GM23338 (cell line): ENCODE data around the gene ZFYVE16. TPM values are rescaled to one million over a fixed set of nuclear protein-coding genes. Genes with fewer than 3 reads are reported as not detected.
A peak's percentile ranks its signal among the peaks of the same experiment; 100 is the strongest.

Experiments
- ATAC-seq: fragments of 200-7000 bp; cut with Tn5 transposase; 3 replicates; pipeline ENCODE4 v1.9.1; 2020
- DNase-seq: peaks from one replicate; pipeline ENCODE4 v3.0.0-alpha.2; 2015; ENCODE audit warnings: low spot score
- H2AFZ ChIP-seq: fragments of 200-600 bp; sonication (generic); 2 replicates; pipeline ENCODE4 v1.8.0; 2016; ENCODE audit warnings: antibody characterized with exemption, mild to moderate bottlenecking, moderate library complexity
- H3F3A ChIP-seq: fragments of 200-600 bp; sonication (generic); replicated peaks from 2 replicates; pipeline ENCODE4 v1.8.0; 2017; ENCODE audit warnings: antibody characterized with exemption, mixed run types, low read depth
- H3K27ac ChIP-seq: fragments of 200-600 bp; sonication (generic); 2 replicates; pipeline ENCODE4 v1.6.1; 2016; ENCODE audit warnings: low read depth
- H3K27me3 ChIP-seq: fragments of 200-600 bp; sonication (generic); 2 replicates; pipeline ENCODE4 v1.8.0; 2016; ENCODE audit warnings: mild to moderate bottlenecking, mixed run types, moderate library complexity; ENCODE audit not compliant: insufficient read depth
- H3K36me3 ChIP-seq: fragments of 200-600 bp; sonication (generic); 2 replicates; pipeline ENCODE4 v1.8.0; 2016; ENCODE audit warnings: mild to moderate bottlenecking; ENCODE audit not compliant: insufficient read depth
- H3K4me1 ChIP-seq: fragments of 200-600 bp; sonication (generic); 2 replicates; pipeline ENCODE4 v1.8.0; 2016; ENCODE audit warnings: mild to moderate bottlenecking, moderate library complexity; ENCODE audit not compliant: insufficient read depth
- H3K4me2 ChIP-seq: fragments of 200-600 bp; sonication (generic); 2 replicates; pipeline ENCODE4 v1.7.1; 2017; ENCODE audit warnings: mixed run types
- H3K4me3 ChIP-seq: fragments of 200-600 bp; sonication (generic); 2 replicates; pipeline ENCODE4 v1.6.1; 2016; ENCODE audit warnings: mixed run types
- H3K79me2 ChIP-seq: fragments of 200-600 bp; sonication (generic); replicated peaks from 2 replicates; pipeline ENCODE4 v1.8.0; 2017; ENCODE audit warnings: mild to moderate bottlenecking; ENCODE audit not compliant: insufficient read depth
- H3K9me2 ChIP-seq: fragments of 200-600 bp; sonication (generic); 2 replicates; pipeline ENCODE4 v1.8.0; 2017; ENCODE audit not compliant: insufficient read depth
- H4K20me1 ChIP-seq: fragments of 200-600 bp; sonication (generic); replicated peaks from 2 replicates; pipeline ENCODE4 v1.8.0; 2017; ENCODE audit warnings: mild to moderate bottlenecking; ENCODE audit not compliant: insufficient read depth
- H3K27ac Mint-ChIP-seq: 2 replicates; pipeline ENCODE4 v1.8.0; 2020; ENCODE audit warnings: inconsistent platforms, mild to moderate bottlenecking, moderate library complexity, mixed read lengths
- H3K27me3 Mint-ChIP-seq: 3 replicates; pipeline ENCODE4 v1.8.0; 2022; ENCODE audit warnings: low read depth, mild to moderate bottlenecking, moderate library complexity, mixed read lengths, inconsistent platforms; ENCODE audit not compliant: insufficient read depth, poor library complexity
- H3K36me3 Mint-ChIP-seq: 3 replicates; pipeline ENCODE4 v1.8.0; 2021; ENCODE audit warnings: low read depth, mild to moderate bottlenecking, inconsistent platforms, moderate library complexity, mixed read lengths
- H3K4me1 Mint-ChIP-seq: 3 replicates; pipeline ENCODE4 v1.8.0; 2020; ENCODE audit warnings: mild to moderate bottlenecking, inconsistent platforms, mixed read lengths
- H3K4me3 Mint-ChIP-seq: 3 replicates; pipeline ENCODE4 v1.8.0; 2021; ENCODE audit warnings: moderate library complexity, mild to moderate bottlenecking, inconsistent platforms, mixed read lengths
- H3K9me3 Mint-ChIP-seq: 3 replicates; pipeline ENCODE4 v1.8.0; 2020; ENCODE audit warnings: moderate library complexity, mild to moderate bottlenecking, inconsistent platforms, mixed read lengths
- CTCF ChIP-seq, 2 experiments: fragments of 200-600 bp in 1 of 2; sonication (generic) in 1 of 2; conservative IDR thresholded peaks; 2 replicates each; pipeline versions ENCODE4 v1.5.1 to v1.6.1; 2016 to 2017; ENCODE audit warnings: antibody characterized with exemption in 2 of 2, low read depth in 2 of 2, mild to moderate bottlenecking in 2 of 2, moderate library complexity in 1 of 2
- JUNB ChIP-seq: IDR thresholded peaks from one replicate; pipeline ENCODE4 v1.6.1; 2016; ENCODE audit warnings: antibody characterized with exemption; ENCODE audit not compliant: unreplicated experiment
- POLR2AphosphoS5 ChIP-seq: IDR thresholded peaks from 2 replicates; pipeline ENCODE4 v1.6.1; 2016; ENCODE audit warnings: antibody characterized with exemption, low read depth
- ZNF331 ChIP-seq: fragments of 250-450 bp; sonication (Bioruptor Pico); IDR thresholded peaks from 2 replicates; pipeline ENCODE4 v1.5.0; 2020; ENCODE audit warnings: low read depth, mild to moderate bottlenecking, moderate library complexity
- ZNF462 ChIP-seq: fragments of 250-450 bp; sonication (Bioruptor Pico); IDR thresholded peaks from 2 replicates; pipeline ENCODE4 v1.5.0; 2020; ENCODE audit warnings: mild to moderate bottlenecking, moderate library complexity
- polyA plus RNA-seq: library from polyadenylated mRNA; unstranded; fragments of >200 nt; fragmentation: Nextera tagmentation; extraction: Ambion mirVana; gene quantifications from 2 replicates; pipeline ENCODE4 v1.2.1, GENCODE V29; 2016
- total RNA-seq: library from RNA; depleted of rRNA; stranded (reverse); fragments of >200 nt; shearing (Covaris generic); gene quantifications from 2 replicates; pipeline ENCODE4 v1.2.3, GENCODE V29; 2014

The ZFYVE16 gene
- total and polyA plus RNA-seq, 2 experiments from 2014 or later: 24.2 to 26.6 TPM

GRCh38 chr5:80479713-80480112 lies 71.8 kb downstream of the ZFYVE16 start (continued):
- no peak for TF ChIP-seq ZNF462 (CRISPR knock-in tag)

GRCh38 chr5:80480354-80480753 lies 72.5 kb downstream of the ZFYVE16 start:
- Histone ChIP-seq H3K4me1 (peaks cover 5% of the 10 kb centered on the region; the same call in 1 of the 2 replicates), H3K27me3 (no peaks in the 10 kb centered on the region), H3K79me2 (no peaks in the 10 kb centered on the region), H3K27ac (peak overlapping the region; percentile 29; the same call in 1 of the 2 replicates), H3K9me2 (no peaks in the 10 kb centered on the region), H3F3A (no peaks in the 10 kb centered on the region), H3K4me3 (no peak overlapping the region), H3K36me3 (no peaks in the 10 kb centered on the region), H3K4me2 (no peak overlapping the region), H2AFZ (no peak overlapping the region), H4K20me1 (no peaks in the 10 kb centered on the region)
- Mint-ChIP-seq H3K36me3 (peaks cover 54% of the 10 kb centered on the region), H3K27ac (no peak overlapping the region; the same call in 1 of the 2 replicates), H3K4me1 (peaks cover 17% of the 10 kb centered on the region), H3K27me3 (no peaks in the 10 kb centered on the region), H3K4me3 (no peak overlapping the region), H3K9me3 (peaks cover 31% of the 10 kb centered on the region)
- no peak for TF ChIP-seq ZNF331 (CRISPR knock-in tag)
- TF ChIP-seq CTCF (conservative IDR thresholded peaks at IDR 0.05; ENCODE audit: low read depth in 2 of 2): no peak
- TF ChIP-seq JUNB: no peak
- no peak for TF ChIP-seq POLR2AphosphoS5
- no peak for DNase-seq
- no peak for ATAC-seq
